ENCODE results near the gene GPR153.

DNA sequence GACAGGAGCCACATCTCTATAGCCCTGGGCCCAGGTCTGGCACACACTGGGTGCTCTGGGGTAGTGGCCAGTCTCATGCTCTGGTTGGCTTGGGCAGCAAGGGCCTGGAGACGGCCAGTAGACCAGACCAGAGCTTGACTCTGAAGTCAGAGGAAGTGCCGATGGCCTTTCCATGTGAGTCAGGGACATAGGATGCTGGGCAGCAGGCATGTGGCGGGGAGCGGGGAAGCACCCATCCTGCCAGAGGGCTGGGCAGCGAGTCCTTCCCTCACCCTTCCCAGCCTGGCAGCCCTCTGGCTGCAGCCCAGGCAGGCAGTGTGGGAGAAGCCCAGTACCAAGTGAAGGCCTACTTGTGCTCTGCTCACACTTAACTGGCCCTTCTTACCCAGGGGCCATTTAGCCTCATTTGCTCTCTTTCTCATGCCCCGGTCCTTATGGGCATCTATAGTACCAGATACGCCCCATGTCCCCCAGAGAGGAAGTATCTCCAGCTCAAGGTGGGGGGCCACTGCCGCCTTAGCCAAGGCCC lies 3.3 kb downstream of the GPR153 start:
- TF ChIP-seq, protein P1, sequence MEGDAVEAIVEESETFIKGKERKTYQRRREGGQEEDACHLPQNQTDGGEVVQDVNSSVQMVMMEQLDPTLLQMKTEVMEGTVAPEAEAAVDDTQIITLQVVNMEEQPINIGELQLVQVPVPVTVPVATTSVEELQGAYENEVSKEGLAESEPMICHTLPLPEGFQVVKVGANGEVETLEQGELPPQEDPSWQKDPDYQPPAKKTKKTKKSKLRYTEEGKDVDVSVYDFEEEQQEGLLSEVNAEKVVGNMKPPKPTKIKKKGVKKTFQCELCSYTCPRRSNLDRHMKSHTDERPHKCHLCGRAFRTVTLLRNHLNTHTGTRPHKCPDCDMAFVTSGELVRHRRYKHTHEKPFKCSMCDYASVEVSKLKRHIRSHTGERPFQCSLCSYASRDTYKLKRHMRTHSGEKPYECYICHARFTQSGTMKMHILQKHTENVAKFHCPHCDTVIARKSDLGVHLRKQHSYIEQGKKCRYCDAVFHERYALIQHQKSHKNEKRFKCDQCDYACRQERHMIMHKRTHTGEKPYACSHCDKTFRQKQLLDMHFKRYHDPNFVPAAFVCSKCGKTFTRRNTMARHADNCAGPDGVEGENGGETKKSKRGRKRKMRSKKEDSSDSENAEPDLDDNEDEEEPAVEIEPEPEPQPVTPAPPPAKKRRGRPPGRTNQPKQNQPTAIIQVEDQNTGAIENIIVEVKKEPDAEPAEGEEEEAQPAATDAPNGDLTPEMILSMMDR (IDR thresholded peaks at IDR 0.05), result no peak
- TF ChIP-seq POLR2A (IDR thresholded peaks at IDR 0.05), result no peak
